ENCODE data around the gene LSS.

The LSS gene

GRCh38 chr21:46228345-46229051 lies at the start of gene LSS:
TSS of gene LSS (minus strand) at chr21:46228774. CDS start at chr21:46228745, 29 bp downstream.
- peak; percentile 47 to 99 (median 94) for DNase-seq

DNA sequence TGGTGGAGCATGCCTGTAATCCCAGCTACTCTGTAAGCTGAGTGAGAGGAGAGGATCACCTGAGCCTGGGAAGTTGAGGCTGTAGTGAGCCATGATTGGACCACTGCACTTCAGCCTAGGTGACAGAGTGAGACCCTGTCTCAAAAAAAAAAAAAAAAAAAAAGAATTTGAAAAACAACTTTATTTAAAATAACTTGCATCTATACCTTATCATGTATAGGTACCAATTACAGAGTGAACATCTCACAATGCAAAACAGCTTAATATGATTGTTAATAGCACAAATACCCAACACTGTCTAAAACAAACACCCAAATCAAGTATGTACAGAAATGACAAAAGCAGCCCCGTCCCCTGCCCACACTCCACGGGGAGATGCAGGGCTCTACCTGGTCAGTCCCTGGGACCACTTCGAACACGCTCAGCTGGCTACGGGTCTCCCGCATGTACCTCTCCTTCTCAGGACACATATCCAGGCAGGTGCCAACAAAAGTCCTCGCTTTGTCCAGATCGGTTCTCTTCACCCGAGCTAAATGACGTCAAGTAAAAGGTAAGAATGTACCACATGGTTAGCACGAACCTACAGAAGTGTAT lies 46.3 kb upstream of the LSS start:
- no peak for DNase-seq

DNA sequence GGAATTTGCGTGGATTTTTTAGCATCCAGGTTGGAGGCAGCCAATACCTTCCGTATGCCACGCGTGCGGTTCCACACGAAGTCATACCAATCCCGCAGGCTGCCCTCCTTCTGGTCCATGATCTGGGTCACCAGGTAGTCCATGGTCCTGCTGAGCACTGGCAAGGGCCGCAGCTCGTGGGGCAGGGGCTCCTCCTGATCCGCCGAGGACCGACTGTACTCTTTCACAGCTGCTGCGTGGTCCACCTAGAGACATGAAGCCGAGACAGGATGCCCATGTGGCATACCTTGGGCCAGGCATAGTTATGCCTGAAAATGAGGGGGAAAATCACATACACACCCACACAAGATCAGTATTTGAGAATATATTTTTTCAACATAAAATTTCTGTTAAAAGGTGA lies 44.8 kb upstream of the LSS start:
- DNase-seq, result no peak

GRCh38 chr21:46269466-46269865 lies 40.9 kb upstream of the LSS start:
- no peak for DNase-seq

GRCh38 chr21:46268371-46268770 lies 39.8 kb upstream of the LSS start:
- DNase-seq, result no peak

- DNase-seq, result no peak
Measured at GRCh38 chr21:46266946-46267345, 38.4 kb upstream of the LSS start.

DNA sequence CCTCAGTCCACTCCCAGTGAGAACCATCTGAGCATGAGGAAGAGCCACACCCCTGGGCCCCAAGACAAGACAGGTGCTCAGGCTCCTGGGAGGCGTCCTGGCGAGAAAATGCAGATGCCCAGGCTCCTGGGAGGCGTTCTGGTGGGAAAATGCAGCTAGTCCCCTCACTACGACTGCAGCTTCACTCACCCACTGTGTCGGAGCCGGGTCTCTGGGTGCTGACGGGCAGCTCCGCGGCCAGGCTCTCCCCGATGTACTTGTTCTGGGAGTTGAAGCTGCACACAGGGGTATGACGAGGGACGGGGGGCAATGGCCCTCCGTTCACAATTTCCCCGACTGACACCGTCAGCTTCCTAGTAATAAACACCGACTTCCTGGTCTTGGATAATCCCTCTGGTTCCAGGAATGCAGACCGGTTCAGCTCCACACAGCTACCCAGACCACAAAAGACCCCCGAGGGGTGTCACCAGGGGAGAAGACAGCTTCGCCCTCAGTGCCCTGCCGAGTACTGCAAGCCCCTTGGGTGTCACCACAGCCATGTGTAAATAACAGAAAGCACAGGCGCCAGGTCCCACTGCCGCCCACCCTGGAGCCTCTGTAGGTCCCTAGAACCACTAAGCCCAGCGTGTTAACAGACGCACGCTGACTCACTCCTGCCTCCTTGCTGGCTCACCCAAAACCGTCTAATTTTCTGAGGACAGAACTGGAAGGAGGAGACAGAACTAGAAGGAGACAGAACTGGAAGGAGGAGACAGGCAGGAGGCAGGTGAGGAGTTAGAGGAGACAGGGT lies 37.4 kb upstream of the LSS start:
- peak in 1 of 51 donors; percentile 17 for DNase-seq

DNA sequence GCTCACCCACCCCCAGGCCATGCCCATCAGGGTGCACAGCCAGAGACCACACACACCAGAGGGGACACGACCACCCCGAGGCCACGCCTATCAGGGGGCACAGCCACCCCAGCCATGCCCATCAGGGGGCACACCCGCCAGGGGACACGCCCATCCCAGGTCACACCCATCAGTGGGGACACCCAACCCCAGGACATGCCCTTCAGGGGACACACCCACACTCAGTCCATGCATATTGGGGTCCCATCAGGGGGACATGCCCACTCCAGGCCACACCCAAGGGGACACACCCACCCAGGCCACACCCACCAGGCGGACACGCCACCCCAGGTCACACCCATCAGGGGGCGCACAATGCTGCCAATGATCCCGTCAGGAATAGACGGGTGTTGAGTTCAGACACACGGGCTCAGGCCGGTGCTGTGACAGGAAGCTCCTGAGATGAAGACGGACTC lies 36.1 kb upstream of the LSS start:
- DNase-seq, result no peak

DNA sequence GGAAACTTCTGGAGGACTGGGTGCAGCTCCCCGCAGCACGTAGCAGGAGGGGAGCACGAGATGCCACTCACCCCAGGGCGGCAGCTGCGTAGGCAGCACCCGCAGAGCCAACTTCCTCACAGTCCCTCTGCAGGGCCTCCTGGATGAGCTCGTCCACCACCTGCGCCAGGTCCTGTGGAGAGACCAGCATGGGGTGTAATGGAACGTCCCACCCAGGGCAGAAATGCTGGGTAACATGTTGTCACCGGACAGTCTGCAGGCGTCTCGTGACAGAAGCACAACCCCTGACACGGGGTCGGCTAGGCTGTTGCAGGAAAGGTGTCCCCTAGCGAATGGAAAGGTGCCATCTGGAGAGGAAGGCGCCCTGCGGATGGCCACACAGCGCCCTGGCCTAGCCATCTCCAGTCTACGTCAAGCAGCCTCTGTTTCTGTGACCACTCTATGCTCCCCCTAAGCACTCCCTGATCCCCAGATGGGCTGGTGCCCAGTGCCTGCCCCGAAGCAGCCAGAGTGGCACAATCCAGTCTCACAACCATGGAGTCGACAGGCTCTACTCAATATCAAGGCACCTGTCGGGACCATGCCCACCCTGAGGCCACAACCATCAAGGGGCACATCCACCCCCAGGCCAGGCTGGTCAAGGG lies 35.6 kb upstream of the LSS start:
- no peak for DNase-seq

DNA sequence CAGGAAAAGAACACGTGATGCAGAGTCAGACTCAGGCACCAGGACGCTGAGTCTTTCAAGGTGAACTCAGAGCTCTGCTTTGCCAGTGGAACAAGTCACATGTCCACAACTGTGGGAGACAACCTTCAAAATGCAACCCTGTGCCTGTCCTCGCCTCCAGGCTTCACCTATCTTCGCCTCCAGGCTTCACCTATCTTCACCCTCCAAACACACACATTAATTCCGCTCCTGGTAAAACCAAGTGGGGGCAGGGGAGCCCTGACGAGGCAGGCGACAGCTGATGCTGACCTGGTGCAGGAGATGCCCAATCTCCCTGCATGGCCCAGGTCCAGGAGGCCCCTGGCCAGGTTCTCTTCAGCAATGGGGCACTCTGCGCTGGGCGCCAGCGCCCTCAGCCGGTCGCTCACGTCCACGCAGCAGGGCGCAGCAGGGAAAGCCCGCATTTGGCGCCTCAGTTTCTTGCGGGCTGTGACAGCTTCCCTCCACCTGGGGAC lies 28.0 kb upstream of the LSS start:
- no peak for DNase-seq

DNA sequence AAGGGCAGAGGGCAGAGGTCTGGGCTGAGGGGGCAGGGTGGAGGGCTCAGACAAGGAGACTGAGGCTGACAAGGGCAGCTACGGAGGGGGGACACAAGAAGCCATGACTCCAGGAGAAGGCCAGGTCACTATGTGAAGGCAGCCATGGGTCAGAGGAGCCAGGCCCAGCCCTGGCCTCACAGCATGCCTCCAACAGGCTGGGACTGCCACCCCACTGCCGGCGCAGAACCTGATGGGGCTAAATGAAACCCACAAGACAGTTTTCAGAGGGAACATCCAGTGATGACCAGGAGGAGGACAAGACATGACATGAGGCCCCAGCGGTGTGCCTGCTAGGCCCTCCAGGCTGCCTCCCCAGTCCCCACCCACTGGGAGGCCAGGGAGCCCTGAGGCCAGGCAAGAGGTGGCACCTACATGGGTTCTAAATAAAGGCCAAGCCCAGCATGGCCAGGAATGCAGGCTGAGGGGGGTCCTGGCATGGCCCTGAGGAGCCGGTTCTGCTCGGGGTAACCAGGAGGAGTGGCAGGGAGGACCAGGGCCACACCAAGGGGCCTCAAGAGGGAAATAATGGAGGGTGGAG lies 27.3 kb upstream of the LSS start:
- DNase-seq, result no peak

- DNase-seq, result no peak
Measured at GRCh38 chr21:46255166-46255565, 26.6 kb upstream of the LSS start.

GRCh38 chr21:46254208-46254975 lies 25.8 kb upstream of the LSS start:
- no peak for DNase-seq

GRCh38 chr21:46253610-46254124 lies 25.1 kb upstream of the LSS start:
- DNase-seq, result no peak

- no peak for DNase-seq
Measured at GRCh38 chr21:46252840-46253239, 24.3 kb upstream of the LSS start.

GRCh38 chr21:46250146-46250725 lies 21.7 kb upstream of the LSS start:
- no peak for DNase-seq

DNA sequence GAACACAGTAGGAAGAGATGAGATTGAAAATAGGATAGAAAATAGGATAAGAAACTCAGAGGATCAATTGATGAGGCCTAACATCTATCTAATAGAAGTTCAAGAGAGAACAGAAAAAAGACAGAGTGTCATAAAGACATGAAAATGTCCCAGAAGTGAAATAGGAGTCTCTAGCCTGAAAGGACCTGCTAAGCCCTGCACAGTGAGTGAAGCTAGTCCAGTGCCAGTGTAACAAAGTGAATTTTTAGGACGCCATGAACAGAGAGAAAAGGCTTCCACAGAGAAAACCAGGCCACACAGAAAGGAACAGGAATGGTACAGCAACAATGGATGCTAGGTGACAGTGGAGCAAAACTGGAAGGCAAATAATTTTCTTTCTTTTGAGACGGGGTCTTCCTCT lies 20.3 kb upstream of the LSS start:
- no peak for DNase-seq

DNA sequence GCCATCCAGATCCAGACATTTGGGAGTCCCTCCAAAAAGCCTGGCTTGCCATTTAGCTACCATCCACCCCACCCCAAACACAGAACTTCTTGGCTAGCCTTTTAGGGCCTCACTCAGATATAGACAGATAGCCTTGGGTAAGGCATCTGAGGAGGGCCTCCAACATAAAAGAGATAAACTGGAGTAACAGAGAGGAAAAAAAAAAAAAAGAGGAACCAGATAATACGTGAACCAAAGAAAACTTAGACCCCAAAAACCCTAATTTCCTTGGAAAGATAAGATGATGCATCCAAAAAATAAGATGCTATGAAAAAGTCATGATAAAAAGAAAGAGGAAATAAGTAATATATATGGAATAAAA lies 19.8 kb upstream of the LSS start:
- DNase-seq, result no peak

- no peak for DNase-seq
Measured at GRCh38 chr21:46247699-46248421, 19.3 kb upstream of the LSS start.

Measured in hypothalamus (tissue), 51 donors.